Transverse colon (tissue), 1 donor: ENCODE results near the gene ABCA1.

Experiments used
- EP300 ChIP-seq: sonication (generic); formaldehyde crosslinking; IDR thresholded peaks from one replicate; pipeline ENCODE4 v1.6.1; 2017; ENCODE audit warnings: antibody characterized with exemption, low read depth
- POLR2A ChIP-seq: fragments of 450-650 bp; IDR thresholded peaks from one replicate; pipeline ENCODE4 v1.6.1; 2016; ENCODE audit warnings: antibody characterized with exemption, mild to moderate bottlenecking, moderate library complexity

GRCh38 chr9:104914466-104914865, 13.5 kb downstream of the ABCA1 start:
- TF ChIP-seq POLR2A (no peak), EP300 (no peak)
